ENCODE measurements around the gene SUGP1.

GRCh38 chr19:19345232-19345631 is 24.9 kb upstream of the SUGP1 start:
- TF ChIP-seq CTCF (IDR thresholded peaks at IDR 0.05; ENCODE audit: low read depth, low read length): no peak
- no peak for TF ChIP-seq EZH2phosphoT487 (IDR thresholded peaks at IDR 0.05; ENCODE audit: low read depth)

Data from OCI-LY3 (cell line).